WERI-Rb-1 (cell line): ENCODE results near the gene ATP13A3.

Experiments used
- DNase-seq: peaks from one replicate; pipeline ENCODE4 v3.0.0-alpha.2; 2020
- H3K27ac ChIP-seq: fragments of 250-450 bp; sonication (Bioruptor Pico); 2 replicates; pipeline ENCODE4 v1.5.1; 2020; ENCODE audit warnings: mild to moderate bottlenecking, moderate library complexity
- H3K27me3 ChIP-seq: fragments of 250-450 bp; sonication (Bioruptor Pico); 2 replicates; pipeline ENCODE4 v1.5.1; 2021; ENCODE audit warnings: mild to moderate bottlenecking, low read depth, moderate library complexity; ENCODE audit not compliant: insufficient read depth, severe bottlenecking
- H3K36me3 ChIP-seq: fragments of 250-450 bp; sonication (Bioruptor Pico); 2 replicates; pipeline ENCODE4 v1.5.1; 2020; ENCODE audit warnings: mild to moderate bottlenecking, moderate library complexity
- H3K4me3 ChIP-seq: 2 replicates; pipeline ENCODE4 v1.5.1; 2011; ENCODE audit warnings: low read depth, mild to moderate bottlenecking, control low read depth, low read length
- H3K9me3 ChIP-seq: fragments of 250-450 bp; sonication (Bioruptor Pico); 2 replicates; pipeline ENCODE4 v1.5.1; 2021; ENCODE audit warnings: mild to moderate bottlenecking, moderate library complexity; ENCODE audit not compliant: severe bottlenecking
- CTCF ChIP-seq: IDR thresholded peaks from 2 replicates; pipeline ENCODE4 v1.5.1; 2011; ENCODE audit warnings: low read depth, mild to moderate bottlenecking, control low read depth, inconsistent platforms, low read length

ATP13A3 gene

GRCh38 chr3:194397757-194398312, 89.0 kb downstream of the ATP13A3 start:
- Histone ChIP-seq H3K27me3 (no peaks in the 10 kb centered on the region), H3K36me3 (no peaks in the 10 kb centered on the region), H3K9me3 (no peaks in the 10 kb centered on the region), H3K27ac (no peak overlapping the region), H3K4me3 (no peak overlapping the region)
- TF ChIP-seq CTCF = no peak
- no peak for DNase-seq

- no peak for DNase-seq
- Histone ChIP-seq H3K27ac (no peak overlapping the region), H3K36me3 (no peaks in the 10 kb centered on the region), H3K9me3 (no peaks in the 10 kb centered on the region), H3K4me3 (no peak overlapping the region), H3K27me3 (no peaks in the 10 kb centered on the region)
- no peak for TF ChIP-seq CTCF
These were observed 89.7 kb downstream of the ATP13A3 start for GRCh38 chr3:194396859-194397756.

GRCh38 chr3:194396539-194396858, 90.3 kb downstream of the ATP13A3 start:
- Histone ChIP-seq H3K27ac (no peak overlapping the region), H3K27me3 (no peaks in the 10 kb centered on the region), H3K36me3 (no peaks in the 10 kb centered on the region), H3K9me3 (no peaks in the 10 kb centered on the region), H3K4me3 (no peak overlapping the region)
- no peak for TF ChIP-seq CTCF
- no peak for DNase-seq

- Histone ChIP-seq H3K27me3 (no peaks in the 10 kb centered on the region), H3K36me3 (no peaks in the 10 kb centered on the region), H3K9me3 (no peaks in the 10 kb centered on the region), H3K4me3 (no peak overlapping the region), H3K27ac (peak overlapping the region; percentile 39; the same call in 1 of the 2 replicates)
- no peak for TF ChIP-seq CTCF
- DNase-seq = no peak
These were observed 90.8 kb downstream of the ATP13A3 start for GRCh38 chr3:194395778-194396538.

- Histone ChIP-seq H3K27me3 (no peaks in the 10 kb centered on the region), H3K36me3 (no peaks in the 10 kb centered on the region), H3K27ac (no peak overlapping the region), H3K4me3 (no peak overlapping the region), H3K9me3 (no peaks in the 10 kb centered on the region)
- no peak for TF ChIP-seq CTCF
- DNase-seq = no peak
These were observed 91.6 kb downstream of the ATP13A3 start for GRCh38 chr3:194395212-194395611.
